GM19395 (cell line): ENCODE data around the gene FOLR1.

ENCODE experiments used
- ATAC-seq: cut with Tn5 transposase; IDR thresholded peaks from one replicate; pipeline ENCODE4 v1.9.1; 2021; ENCODE audit warnings: mild to moderate bottlenecking, moderate library complexity; ENCODE audit not compliant: unreplicated experiment

Gene FOLR1

DNA sequence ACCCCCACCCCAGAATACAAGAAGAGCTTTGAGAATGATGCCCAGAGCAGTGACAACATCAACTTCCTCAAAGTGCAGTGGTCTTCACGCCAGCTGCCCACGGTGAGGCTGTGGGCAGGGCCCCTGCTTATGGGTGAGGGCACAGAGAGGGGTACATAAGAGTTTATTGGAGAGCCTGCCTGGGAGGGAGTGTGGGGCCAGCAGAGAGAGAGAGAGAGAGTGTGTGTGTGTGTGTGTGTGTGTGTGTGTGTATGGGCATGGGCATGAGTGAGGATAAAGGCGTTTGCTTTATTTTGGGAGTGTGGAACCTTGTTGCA lies 42.5 kb downstream of the FOLR1 start:
- no peak for ATAC-seq

DNA sequence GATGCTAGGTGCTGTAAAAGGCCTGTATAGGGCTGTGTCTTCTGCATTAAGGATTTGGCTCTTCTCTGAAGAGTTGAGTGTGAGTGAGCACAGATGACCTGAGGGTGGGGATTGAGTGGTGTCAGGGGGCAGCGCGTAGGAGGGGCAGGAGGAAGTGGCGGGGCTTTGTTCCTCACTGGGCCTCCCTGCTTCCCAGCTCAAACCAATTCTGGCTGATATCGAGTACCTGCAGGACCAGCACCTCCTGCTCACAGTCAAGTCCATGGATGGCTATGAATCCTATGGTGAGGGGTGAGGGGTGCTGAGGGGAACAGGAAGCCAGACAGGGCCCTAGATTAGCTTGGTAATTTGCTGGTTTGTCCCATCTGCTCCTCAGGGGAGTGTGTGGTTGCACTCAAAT lies 43.0 kb downstream of the FOLR1 start:
- ATAC-seq = no peak

- no peak for ATAC-seq
Measured at GRCh38 chr11:72235351-72236057, 43.6 kb downstream of the FOLR1 start.

- ATAC-seq = no peak
Measured at GRCh38 chr11:72236083-72236697, 44.2 kb downstream of the FOLR1 start.

DNA sequence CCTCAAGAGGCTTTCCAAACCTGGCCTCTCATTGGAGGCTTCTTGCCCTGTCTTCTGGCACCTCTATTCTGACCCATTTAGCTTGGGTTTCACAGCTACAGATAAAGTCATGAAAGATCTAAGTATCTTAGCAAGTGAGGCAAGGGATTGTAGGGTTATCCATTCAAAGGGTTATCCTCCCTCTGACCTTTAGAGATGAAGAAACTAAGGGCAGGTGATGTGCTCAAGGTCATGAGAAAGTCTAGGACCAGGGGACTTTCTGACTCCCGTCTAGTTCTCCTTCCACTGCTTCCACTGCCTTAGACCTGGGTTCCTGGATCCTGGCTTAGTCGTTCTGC lies 44.8 kb downstream of the FOLR1 start:
- no peak for ATAC-seq

- no peak for ATAC-seq
Measured at GRCh38 chr11:72237112-72237931, 45.4 kb downstream of the FOLR1 start.

DNA sequence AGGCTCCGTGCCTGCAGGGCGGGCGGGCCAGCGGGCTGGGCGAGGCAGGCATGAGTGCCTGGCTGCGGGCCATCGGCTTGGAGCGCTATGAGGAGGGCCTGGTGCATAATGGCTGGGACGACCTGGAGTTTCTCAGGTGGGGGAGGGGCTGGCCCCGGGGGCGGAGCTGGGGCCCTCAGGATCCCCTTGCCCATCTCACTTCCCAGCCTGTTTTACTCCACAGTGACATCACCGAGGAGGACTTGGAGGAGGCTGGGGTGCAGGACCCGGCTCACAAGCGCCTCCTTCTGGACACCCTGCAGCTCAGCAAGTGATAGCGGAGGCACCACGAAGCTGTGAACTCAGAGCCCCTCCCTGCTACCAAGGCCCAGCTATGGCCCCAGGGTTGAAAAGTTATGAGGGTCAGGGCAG lies 46.1 kb downstream of the FOLR1 start:
- ATAC-seq = no peak

GRCh38 chr11:72238492-72239312 lies 46.8 kb downstream of the FOLR1 start:
- no peak for ATAC-seq

- no peak for ATAC-seq
Measured at GRCh38 chr11:72239313-72239848, 47.4 kb downstream of the FOLR1 start.

DNA sequence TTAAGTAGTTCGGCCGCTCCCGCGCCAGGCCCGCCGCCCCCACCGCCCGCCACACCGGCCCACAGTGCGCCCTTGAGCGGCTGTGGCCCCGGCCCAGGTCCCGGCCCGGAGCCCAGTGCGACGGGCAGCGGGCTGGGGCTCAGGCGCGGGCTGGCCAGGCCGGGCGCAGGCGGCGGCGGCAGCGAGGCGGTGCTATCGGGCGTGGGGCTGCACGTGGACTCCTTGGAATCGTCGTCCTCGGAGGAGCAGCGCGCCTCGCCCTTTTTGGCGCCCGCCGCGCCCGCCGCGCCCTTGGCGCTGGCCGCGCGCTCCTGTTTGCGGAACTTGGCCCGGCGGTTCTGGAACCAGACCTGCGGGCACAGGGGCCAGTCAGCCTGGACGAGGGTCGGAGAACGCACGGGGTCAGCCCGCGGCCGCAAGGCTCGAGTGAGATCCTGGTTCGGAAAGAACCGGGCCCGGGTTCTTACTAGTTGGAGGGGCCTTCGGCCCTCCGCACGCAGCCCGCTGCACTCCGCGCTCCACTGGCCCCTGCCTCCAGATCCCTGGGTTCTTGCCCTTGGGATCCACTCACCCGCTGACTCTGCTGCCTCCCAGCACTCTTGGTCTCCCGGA lies 48.0 kb downstream of the FOLR1 start:
- no peak for ATAC-seq

GRCh38 chr11:72240461-72241290 lies 48.7 kb downstream of the FOLR1 start:
- ATAC-seq = no peak

DNA sequence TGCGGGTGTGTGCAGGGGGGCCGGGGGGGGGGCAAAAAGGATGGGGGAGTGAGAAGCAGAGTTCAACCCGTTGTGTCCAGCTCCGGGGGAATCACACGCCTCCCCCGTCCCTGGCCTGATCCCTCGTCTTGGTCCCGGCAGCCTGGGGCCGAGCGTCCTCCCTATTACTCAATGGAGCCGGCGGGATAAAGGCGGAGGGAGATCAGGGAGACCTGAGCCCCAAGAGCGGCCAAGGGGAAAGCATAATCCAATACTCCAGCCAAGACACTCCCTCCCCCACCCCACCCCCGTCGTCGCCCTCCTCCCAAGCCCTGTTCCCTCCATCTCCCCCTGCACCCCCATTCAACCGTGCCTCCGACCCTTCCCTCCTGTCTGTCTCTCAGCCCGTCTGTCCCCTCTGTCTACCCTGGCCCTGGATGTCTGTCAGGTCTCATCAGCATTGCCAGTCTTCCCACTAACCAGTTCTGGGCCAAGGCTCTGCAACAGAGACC lies 49.4 kb downstream of the FOLR1 start:
- ATAC-seq = no peak

DNA sequence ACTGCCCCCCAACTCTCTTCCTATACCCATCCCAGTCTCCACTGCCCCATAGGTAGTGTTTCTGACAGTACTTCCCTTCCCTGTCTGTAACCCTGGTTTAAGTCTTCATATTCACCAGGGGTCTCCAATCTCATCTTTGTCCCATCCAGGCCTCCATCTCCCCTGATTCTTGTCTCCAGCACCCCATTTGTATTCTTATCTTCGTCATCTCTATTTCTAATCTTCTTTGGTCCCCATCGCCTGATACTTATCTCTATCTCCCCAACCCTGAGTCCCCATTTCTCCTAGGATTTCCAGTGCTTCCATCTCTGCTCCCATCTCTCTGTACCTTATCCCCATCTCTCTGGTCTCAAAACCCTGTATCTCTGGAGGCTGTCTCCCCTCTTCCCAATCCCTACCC lies 50.2 kb downstream of the FOLR1 start:
- ATAC-seq = no peak

DNA sequence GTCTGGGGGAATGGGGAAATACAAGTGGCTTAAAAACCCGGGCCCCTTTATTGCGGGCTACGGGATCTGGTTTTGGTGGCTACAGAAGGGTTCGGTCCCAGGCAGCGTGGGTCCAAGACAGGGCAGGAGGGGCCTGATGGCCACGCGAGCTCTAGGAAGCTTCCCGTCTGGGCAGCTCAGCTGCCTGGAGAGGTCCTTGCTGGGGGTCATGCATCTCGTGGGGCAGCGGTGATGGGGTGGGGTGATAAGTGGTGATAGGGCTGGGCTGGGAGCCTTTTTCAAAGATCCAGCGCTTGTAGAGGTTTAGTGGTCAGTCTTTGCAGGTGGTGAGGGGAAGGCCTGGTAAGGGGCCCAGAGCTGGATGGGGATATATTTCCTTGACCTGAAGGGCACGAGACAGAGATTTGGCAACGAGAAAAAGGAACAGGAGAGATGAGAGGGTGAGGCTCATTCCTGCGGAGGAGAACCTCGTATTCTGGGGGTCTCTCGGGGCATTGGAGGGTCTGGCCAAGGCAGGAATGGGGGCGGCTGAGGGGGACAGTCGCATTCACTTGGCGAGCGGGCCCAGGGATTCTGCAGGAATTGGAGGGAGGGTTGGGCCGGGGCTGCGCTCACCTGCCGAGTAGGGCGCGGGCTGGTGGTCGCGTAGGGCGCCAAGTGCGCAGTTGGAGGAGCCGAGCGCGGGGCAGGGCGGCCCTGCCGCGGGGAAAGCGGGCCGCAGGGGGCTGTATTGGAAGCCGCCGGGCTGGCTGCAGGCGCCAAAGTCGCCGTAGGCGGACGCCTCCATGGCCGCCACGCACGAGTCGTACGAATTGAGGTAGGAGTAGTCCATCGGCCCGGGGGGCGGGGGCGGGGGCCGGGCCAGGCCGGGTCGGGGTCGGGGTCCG lies 51.5 kb downstream of the FOLR1 start:
- no peak for ATAC-seq

- ATAC-seq = no peak
Measured at GRCh38 chr11:72244060-72244360, 52.1 kb downstream of the FOLR1 start, which contains the start of gene PHOX2A. Gene PHOX2A, minus strand, starts transcription at chr11:72244176. Its CDS starts 172 bp downstream, at chr11:72244004.

DNA sequence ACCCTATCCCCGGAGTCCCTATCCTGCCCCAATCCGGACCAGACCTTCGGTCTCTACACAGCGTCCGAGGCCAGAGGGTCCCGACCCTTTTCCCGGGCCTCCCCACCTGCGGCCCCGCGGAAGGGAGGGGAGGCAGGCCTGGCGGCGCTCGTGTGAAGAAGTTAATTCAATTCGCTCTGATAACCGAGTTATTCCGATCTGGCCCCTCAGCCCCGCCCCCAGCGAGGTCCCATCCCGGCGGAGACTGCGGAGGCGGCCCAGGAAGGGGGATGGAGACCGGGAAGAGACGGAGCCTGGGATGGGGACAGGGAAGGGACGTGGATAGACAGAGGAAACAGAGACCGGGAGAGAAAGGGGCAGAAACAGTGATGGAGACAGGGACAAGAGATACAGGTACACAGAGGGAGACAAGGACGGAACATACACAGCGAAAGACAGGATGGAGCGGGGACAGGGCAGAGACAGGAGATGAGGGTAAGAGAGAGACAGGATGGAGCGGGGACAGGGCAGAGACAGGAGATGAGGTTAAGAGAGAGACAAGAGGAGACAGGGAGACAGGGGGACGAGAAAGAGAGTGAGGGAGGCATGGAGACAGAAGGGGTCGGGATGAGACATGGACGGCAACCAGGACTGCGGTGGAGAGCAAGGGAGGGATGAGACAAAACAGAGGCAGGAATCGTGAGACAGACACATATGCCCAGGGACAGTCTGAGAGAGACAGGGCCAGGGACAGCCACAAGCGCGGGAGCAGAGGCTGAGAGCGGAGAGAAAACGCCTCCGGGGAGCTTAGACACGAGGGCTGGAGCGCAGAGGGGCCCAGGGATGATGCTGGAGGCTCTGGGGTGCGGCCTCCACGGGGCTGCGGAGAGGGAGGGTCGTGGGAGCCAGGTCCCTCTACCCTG lies 52.7 kb downstream of the FOLR1 start:
- no peak for ATAC-seq

- no peak for ATAC-seq
Measured at GRCh38 chr11:72245263-72245816, 53.4 kb downstream of the FOLR1 start.
